Inflammatory macrophage treated with lipopolysaccharide for 4 hours (primary cell): ENCODE measurements around the gene WLS.
"Not testable (repeated sequence)": the region's sequence is repeated elsewhere in the genome, so short reads cannot be mapped to it uniquely, and the experiment has no call there.

Source experiments
- DNase-seq: peaks from one replicate; pipeline ENCODE4 v3.0.0-alpha.2; 2020

Gene WLS

GRCh38 chr1:68232289-68233148, at the start of gene WLS:
Gene WLS, minus strand, starts transcription at chr1:68232523. Its CDS starts 224 bp downstream, at chr1:68232299.
- peak; percentile 44 for DNase-seq

DNA sequence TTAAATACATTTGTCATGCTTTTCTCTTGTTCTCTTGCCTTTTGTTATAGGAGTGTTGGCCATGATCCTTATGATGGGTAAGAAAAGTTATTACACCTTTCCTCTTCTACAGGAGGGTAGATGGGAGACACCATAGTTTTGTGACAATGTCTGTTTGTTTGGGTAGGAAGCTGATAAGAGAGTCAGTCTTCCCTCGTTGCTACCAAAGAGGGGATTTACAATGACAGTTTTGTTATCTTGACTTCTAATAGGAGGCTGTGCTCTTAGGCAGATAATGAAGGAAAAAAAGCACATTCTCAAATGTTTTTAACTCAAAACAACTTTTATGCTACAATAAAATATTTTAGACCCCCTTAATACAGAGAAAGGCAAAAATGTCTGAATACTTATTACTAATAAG, 48.0 kb upstream of the WLS start:
- no peak for DNase-seq

- no peak for DNase-seq
These were observed 47.5 kb upstream of the WLS start for GRCh38 chr1:68279846-68280245.

GRCh38 chr1:68278221-68278620, 45.9 kb upstream of the WLS start:
- no peak for DNase-seq

DNA sequence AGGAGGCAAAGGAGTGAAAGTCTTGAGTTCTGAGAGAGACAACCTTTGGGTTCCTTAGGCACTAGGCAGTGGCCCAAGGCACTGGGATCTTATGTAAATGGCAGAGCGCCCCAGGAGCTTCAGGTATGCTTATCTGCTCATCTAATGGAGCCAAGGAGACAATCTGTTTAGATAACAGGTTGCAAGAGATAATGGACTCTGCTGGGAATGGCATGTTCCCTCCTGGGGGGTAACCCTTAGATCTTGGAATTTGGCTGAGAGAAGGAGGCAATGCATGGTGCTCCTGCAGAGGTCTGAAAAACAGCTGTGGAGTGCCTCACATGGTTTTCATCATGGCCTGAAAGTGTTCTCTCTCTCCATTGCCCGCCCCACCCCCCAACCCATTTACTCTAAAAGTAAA, 44.1 kb upstream of the WLS start:
- no peak for DNase-seq

- no peak for DNase-seq
These were observed 41.2 kb upstream of the WLS start for GRCh38 chr1:68273530-68273929.

- DNase-seq = peak; percentile 72
These were observed 39.3 kb upstream of the WLS start for GRCh38 chr1:68271596-68271995.

GRCh38 chr1:68270951-68271350, 38.6 kb upstream of the WLS start:
- peak; percentile 86 for DNase-seq

- no peak for DNase-seq
These were observed 37.5 kb upstream of the WLS start for GRCh38 chr1:68269637-68270430.

- DNase-seq = peak; percentile 56
These were observed 36.7 kb upstream of the WLS start for GRCh38 chr1:68268896-68269483.

DNA sequence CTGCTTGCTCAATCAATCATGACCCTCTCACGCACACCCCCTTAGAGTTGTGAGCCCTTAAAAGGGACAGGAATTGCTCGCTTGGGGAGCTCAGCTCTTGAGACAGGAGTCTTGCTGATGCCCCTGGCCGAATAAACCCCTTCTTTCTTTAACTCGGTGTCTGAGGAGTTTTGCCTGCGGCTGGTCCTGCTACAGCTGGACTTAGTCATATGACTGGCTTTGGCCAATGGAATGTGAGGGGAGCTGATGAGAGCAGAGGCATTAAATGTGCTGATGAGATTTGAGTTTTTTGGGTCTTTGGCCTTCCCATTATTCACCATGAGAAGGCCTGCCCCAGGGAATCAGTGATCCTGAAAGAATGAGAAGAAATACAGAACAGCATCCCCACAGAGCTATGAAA, 24.5 kb upstream of the WLS start:
- not testable (repeated sequence) for DNase-seq

- peak; percentile 36 for DNase-seq
These were observed 23.0 kb upstream of the WLS start for GRCh38 chr1:68255301-68255700.

- no peak for DNase-seq
These were observed 22.4 kb upstream of the WLS start for GRCh38 chr1:68254667-68255226.

- no peak for DNase-seq
These were observed 4.7 kb upstream of the WLS start for GRCh38 chr1:68237040-68237439.

DNA sequence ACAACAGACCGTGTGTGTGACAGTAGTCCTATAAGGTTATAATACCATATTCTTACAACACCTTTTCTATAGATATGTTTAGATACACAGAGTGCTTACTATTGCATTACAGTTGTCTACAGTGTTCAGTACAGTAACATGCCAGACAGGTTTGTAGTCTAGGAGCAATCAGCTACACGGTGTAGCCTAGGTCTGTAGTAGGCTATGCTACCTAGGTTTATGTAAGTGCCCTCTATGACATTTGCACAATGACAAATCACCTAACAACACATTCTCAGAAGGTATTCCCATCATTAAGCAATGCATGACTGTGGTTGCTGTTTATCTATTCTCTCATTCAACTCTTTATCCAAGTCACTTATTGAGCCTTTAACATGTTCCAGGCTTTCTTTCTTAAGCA, 1.8 kb upstream of the WLS start:
- DNase-seq = no peak

- DNase-seq = no peak
These were observed 879 bp upstream of the WLS start for GRCh38 chr1:68233202-68233601.

DNA sequence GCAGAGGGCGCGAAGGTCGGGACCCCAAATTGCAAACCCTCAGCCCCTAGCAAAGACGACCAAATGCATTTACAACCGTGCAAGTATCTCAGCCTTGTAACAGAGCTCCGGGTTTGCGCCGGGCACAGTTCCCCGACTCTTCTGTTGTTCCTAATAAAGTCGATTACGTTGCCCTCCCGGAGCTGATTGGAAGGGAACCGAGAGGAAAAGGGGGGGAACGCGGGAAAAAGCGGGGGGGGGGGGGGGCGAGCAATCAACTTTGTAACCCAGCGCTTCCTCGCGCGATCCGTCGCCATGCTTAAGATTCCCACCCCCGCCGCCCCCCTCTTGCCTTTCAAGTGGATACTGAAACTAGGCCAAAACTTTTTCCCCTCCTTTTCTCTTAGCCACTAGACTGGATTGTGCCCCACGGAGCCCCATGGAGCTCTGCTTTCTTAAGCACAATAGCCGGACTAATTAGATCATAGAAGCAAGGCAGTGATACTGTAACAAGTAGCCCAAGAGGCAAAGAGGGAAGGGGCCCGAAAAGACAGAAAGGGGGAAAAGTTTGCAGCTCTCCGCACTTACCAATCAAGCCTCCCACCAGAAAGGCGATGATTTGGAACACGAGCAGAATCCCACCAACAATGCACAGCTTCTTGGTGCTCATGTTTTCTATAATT, 565 bp downstream of the WLS start:
- peak; percentile 35 for DNase-seq

GRCh38 chr1:68230901-68231626, 1.3 kb downstream of the WLS start:
- no peak for DNase-seq

GRCh38 chr1:68230484-68230802, 1.9 kb downstream of the WLS start:
- DNase-seq = no peak

- DNase-seq = no peak
These were observed 2.5 kb downstream of the WLS start for GRCh38 chr1:68229650-68230483.

DNA sequence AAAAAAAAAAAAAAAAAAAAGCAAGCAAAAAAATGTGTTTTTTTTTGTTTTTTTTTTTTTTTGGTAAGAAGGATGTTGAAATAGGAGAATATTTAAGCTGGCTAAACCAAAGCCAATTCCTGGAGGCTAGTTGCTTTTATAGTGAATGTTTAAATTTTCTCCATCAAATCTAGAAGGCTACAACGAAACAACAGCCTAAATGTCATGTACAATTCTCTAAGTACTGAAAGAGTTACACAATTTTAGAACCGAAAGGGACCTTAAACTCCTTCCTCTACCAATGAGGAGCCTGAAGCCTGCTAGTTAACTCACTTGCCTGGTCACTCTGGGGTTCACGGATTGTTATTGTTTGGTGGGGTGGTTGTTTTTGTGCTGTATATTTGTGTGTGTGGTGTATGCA, 3.5 kb downstream of the WLS start:
- peak; percentile 49 for DNase-seq
